NCI-H226 (cell line): ENCODE data around the gene PTPRD.
A peak's percentile ranks its signal among the peaks of the same experiment; 100 is the strongest.

ENCODE experiments used
- DNase-seq: peaks from one replicate; pipeline ENCODE4 v3.0.0-alpha.2; 2015

Gene PTPRD

DNA sequence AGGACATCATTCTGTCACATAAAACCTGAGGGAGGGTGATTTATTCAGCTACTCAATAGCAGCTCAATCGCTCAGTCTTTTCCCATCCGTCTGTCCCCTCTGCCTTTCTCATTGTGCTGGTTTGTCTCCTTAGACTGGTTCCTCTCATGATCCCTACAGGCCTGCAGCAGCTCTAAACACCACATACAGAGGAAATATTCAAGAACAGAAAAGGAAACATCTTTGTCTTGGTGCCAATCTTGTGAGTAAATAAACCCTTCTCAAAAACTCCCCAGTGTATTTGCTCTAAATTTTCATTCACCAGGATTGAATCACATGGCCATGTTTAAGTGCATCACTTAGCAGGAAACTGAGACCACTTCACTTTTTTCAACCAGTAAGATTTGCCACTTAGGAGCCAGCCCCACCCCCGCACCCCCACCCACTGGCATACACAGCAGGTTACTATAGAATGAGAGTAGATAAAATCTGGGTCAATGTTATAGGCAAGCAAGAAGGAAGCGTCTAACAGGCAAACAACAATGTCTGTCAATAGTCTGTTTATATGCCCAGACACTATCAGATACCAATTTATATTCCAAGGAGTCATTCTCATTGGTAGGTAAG lies 1917.7 kb downstream of the PTPRD start:
- DNase-seq: no peak

DNA sequence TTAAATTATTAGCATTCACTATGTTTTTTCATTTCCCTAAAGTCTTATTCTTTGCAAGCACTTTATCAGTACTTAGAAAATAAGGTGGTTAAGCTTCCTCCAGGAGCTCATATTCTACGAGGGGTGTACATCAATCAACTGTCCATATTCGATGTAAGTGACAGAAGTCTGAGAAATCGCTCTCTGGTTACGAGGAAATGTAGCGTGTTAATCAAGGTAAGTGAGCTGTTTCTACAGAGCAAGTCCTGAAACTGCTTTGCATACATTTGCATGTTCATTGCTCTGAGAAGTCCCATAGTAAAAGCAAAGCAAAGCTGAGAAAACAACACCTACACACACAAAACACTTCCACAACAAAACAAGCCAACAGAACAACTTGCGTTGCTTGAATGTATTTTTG lies 1919.3 kb downstream of the PTPRD start:
- no peak for DNase-seq

DNA sequence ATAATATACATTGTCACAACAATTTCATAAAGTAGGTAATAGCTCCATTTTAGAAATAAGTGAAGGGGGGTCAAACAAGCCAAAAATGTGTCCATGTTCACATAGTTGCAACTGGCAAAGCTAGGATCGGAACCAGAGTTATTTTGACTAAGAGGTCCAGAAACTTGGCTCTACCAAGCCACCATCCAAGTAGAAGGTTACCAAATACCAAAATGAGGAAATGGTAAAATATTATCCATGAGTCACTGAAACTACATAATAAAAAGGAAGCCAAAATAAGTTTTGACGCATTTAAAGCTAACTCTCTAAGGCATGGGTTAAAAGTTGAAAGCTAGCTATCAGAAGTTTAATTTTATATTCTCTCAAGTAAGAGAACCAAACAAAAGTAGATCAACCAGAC lies 1926.3 kb downstream of the PTPRD start:
- no peak for DNase-seq

DNA sequence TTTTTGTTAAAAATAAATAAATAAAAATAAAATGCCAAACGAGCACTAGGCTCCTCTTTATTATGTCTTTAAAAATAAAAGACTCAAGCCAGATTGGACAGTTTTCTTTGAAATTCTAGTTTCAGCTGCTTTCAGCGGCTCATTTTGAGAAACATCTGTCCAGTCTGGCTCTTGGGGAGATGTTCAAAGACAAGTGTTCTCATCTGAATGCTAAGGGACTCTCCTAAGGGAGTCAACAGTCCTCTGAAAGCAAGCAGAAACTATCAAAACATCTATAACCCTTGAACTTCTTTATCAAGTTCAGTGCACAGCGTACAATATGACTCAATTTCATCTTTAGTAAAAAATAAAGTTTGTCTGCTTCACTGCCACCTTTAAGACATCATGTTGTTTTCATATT lies 1927.0 kb downstream of the PTPRD start:
- no peak for DNase-seq

DNA sequence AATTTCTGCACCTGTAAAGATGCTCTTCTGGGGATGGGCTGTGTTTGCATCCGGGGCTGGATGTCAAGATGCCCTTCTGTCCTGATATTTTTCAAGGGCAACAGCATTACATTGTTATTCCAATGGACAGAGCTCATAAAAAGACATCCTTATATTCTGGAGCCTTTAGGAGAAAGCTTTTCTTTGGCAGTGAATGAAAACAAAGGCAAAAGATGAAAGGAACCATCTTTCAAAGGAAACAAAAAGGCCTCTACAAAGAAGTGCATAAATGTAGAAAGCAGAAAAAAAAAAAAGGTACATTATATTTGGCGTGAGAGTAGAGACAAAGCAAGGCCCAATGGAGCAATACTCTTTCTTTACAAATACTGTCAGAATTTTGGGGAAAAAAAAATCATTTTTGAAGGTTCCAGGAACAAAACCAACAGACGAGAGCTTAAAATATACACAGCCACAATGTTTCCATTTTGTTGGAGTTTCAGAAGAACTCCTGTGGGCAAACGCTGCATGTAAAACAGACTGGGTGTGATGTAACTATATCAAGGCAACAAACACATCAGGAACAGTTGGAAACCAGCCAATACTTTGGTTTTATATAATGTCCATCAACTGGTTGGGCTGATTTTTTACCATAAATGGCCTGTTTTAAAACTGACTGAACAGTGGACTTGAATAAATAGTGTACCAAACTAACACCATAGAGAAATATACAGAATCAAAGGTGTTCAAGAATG lies 1927.7 kb downstream of the PTPRD start:
- no peak for DNase-seq

DNA sequence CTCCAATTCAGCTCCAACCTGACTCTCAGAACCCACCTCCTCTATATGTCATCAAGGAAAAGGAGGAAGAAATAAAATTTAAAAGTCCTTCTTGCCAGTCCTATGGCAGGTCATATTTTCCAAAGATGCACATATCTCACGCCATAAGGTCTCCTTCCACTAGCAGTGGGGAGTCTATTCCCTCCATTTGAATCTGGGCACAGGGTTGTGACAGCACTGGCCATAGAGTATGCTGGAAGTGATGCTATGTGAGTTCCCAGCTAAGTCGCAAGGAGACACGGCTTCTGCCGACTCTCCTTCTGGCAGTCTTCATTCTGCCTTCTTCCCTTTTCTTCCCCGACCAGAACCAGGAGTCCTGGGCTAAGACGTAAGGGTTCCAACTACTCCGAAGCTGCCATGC lies 1929.3 kb downstream of the PTPRD start:
- DNase-seq: no peak

DNA sequence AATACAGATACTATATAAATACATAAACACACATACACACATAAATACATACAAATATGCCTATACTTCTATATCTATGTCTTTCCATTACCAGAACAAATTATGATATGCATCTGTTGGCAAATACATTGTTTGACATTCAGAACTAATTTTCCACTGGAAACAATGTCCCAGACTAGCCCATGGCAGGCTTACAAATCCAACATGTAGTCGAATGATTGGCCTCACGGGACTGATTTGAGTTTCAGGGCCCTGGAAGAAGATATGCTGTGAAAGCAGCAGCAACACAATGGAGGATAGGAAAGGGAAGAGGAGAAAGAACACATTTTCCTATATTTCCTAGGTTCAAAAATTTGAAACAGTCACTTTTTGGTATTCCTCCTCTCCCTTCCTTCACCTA lies 1932.1 kb downstream of the PTPRD start:
- DNase-seq: no peak

DNA sequence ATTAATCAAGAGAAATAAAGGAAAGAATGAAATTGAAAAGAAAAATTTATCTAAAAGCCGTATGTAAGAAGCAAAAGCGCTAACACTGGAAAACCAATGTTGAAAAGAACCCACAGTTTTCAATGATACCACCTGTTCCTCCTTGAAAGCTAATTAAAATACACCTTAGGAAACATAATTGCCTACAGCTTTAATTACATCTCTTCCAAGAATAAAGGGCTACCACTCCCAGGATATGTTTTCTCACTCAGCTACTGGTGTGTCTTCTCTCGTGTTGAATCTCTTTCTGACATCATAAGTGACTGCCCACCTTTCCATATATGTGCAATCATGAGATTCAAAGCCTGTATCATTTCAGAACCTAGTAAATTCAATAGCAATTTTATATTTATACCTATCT lies 1932.6 kb downstream of the PTPRD start:
- no peak for DNase-seq

DNA sequence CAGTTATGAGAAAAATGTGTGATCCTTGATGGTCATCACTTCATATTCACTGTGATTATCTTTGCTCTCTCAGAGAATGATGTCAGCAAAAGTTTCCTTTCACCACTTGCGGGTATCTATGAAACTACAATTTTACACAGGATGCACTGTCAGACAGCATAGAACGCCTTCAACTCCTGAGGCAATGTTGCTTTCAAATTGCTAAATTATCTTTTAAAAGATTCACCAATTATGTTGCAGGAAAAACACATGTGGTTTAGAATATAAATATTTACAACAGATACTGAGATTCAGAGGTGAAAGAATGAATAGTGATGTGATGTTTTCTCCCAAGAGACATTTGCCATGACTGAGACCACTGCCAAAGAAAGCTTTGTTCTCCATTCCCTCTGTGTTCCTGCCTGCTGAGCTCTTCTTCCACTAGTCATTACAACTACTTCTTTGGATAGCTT lies 1933.4 kb downstream of the PTPRD start:
- DNase-seq: no peak

DNA sequence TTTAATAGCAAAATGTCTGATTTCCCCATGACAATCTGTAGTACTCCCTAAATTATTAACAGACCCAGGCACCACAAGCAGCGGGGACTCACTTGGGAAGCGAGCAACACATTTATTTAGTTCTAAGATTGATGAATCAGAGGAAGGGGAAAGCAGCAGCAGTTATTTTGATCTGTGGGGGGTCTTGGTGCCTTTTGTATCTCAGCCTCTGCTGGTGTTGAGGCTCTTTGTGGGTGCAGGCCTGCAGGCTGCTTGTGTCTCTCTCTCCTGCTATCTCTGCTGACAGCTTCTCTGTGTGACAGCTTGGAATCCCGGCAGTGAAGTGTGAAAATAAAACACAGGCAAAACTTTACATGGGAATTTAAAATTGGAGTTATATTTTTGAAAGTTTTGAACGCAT lies 1935.1 kb downstream of the PTPRD start:
- no peak for DNase-seq

DNA sequence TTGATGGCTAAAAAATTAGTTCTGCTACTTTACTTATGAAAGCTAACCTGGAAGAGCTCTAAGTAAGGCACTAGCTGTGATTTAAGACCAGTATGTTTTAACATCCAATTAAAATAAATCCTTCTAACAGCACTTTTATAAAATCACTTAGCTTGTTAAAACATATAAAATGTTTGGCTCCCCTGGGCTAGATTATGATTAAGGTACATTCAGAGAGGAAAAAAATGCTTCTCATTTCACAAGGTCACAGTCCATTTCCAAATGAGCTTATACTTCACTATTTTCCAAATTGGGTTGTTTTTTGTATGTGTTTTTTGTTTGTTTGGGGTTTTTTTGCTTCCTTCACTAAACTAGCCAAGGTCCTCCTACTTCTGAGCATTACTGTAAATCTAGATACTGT lies 1938.3 kb downstream of the PTPRD start:
- DNase-seq: no peak

DNA sequence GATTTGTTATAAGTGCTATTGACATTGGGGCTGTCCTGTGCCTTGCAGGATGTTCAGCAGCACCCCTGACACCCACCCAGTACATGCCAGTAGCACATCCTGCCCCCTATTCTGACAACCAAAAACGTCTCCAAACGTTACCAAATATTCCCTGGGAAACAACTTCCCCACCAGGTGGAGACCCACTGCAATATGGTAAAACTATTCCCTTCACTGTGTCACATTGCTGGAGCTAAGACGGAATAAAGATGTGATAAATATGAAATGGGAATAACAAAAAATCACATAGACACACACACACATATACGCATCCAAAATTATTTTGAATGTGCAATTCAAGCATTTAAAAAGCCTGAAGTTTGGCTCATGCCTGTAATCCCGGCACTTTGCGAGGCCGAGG lies 1939.0 kb downstream of the PTPRD start:
- DNase-seq: no peak

DNA sequence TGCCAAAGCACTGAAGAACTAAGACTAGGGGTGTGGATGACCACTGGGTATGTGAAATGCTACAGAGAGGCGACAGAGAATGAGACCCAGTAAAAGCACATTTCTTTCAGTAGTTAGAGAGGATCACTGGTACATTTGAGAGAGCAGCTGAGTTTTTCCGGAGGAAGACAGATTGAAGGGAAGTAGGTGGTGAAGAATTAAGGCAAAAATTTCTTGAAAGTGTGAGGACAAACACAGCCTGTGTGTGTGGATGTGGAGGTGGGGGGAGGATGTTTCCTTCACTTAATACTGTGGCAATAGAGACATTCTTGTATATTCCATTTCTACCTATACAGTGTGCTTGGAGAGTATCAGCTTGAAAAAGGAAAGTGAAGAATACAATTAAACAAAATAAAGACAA lies 1942.1 kb downstream of the PTPRD start:
- DNase-seq: no peak

DNA sequence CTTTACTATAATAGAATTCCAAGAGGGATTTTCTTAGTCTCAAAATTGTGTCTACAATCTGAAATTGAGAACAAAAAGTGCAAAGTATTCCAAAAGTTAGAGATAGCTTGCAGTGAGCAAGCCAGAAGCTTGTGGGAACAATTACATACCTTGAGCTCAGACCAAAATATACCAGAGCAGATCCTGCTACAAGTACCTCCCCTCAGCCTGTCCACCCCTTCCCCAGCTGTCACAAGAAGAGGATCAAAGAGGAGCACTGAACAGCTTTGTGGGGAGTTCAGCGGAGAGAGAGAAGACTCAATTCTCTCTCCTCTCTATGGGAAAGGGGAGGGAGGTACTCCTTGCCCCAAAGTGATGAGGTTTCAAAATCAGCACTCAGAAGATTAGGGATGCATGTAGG lies 1944.1 kb downstream of the PTPRD start:
- DNase-seq: no peak

DNA sequence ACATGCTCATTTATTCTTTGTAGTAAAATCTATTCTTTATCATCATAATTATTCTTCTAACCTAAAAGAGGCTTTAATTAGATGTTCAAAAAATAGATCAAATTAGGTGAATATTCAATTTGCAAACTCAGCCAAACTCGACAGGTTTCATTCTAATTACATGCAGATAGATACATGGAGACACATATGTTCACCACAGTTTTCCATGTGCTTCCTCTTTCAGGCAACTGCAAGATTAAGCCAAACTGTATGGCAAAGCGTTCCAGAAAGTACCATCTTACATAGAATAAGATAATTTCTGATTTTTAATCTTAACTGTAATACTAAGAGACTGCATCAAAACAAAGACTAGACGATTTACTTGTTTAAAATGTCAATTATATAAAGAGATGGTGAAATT lies 1944.6 kb downstream of the PTPRD start:
- DNase-seq: no peak

DNA sequence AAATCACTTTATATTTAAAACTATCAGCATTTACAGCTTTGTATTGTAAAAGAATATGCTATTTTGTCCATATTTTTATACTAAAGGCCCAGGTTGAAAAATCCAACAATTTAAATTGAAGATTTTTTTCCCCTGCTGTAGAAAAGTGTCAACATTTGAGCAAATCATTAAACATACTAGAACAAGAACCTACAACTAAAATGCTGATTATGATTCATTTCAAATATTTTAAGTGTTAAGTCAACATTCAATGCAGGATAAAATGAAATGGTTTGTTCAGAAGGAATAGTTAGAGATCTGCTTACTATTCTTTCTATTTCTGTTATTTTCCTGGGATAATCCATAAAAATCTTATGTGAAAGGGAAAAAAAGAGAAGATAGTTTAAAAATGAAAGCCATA lies 1946.7 kb downstream of the PTPRD start:
- DNase-seq: no peak

DNA sequence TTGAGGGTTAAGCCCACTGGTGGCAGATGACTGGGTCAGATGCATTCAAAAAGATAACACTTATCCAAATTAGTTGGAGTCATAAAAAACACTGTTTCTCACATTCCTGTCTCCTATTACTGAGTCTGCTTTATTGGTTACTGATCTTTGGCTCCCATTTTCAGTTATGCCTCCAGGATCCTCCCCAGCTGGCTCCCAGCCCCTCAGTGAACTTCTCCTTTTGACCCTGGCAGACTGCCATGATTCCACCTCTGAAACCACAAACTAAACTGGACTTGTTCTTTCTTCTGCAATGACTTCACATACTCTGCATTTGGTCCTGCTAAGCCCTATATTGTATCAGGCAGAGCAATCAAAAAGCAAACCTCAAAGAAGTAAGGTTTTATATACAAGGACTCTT lies 1952.4 kb downstream of the PTPRD start:
- peak; percentile 40 for DNase-seq

DNA sequence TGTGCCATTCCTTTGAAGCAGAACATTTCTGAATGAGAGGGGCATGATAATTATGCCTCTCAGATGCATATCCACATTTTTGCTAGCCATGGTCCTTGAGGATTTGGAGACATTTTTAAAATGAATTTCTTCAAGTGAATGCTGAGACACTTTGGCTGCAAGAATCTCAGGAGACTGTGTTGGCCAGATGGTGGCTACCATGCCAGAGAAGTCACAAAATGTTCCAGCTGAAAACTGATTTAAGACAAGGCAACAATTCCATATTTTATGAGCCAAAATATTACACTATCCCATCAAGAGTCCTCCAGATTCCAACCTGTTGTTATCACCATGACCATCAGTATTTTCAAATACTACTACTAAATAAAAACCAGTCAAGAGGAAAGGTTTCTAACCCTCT lies 1953.7 kb downstream of the PTPRD start:
- no peak for DNase-seq

DNA sequence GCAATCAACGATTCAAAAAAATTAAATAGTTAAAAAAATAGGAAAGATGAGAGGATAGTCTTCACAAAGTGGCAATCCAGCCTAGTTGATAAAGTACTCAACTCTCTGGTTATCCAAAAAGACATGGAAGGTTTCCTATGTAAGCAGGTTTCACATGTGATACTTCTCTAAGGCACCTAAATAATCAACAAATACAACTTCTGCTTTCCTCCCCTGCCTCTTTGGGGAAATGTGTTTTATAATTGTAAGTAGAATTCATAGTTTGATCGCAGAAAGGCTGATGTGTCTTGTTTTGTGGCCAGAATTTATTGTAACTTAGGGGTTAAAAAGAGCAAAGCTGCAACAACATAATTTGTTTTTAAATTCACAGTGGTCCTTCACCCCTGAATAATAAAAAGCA lies 1957.7 kb downstream of the PTPRD start:
- no peak for DNase-seq

DNA sequence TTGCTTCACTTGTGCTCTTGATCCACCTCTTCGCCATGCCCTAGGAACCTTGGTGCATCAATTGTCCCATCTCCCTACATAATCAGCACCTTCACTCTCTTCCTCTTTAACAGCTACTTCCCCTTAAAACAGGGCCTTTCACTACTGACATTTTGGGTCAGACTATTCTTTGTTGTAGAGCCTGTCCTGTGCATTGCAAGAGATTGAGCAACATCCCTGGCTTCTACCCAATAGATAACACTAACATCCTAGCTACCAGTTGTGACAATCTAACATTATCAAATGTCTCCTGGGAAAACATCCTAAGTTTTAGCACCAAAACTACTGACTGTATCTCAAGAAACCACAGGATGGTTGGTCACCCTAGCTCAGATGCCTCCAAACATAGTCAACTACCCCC lies 1958.9 kb downstream of the PTPRD start:
- peak; percentile 51 for DNase-seq

DNA sequence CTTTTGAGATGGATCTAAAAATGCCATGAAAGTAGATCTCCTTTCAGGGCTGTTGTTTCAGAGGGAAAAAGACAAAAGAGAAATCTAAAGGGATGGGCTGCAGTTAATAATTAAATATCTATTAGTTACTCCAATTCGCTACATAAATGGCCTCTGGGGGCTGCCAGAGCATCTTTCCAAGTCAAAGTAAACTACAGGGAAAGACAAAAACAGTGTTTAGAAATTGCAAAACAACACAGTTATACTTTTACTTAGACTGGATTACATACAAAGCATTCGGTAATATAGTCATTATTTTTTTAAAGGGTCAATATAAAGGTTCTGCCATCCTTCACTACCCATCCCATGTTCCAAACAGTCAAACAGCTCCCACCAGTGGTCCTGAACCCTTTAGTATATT lies 1959.7 kb downstream of the PTPRD start:
- no peak for DNase-seq

DNA sequence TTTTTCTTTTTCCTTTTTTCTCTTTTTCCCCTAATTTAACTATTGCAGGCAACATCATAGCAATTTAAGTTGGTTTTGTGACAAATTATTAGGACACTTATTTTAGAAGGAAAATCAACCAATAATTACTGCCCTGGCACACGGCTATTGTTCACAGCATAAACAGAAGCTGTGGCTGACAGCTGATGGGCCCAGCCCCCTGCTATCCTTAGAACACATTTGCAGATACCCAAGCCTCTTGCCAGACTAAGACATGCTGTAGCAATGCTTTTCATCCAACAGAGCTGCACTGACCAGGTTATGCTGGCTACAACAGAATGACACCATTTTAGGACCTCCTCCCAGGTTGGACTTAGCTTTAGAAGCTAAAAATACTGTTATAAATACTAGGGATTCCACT lies 1960.5 kb downstream of the PTPRD start:
- no peak for DNase-seq

DNA sequence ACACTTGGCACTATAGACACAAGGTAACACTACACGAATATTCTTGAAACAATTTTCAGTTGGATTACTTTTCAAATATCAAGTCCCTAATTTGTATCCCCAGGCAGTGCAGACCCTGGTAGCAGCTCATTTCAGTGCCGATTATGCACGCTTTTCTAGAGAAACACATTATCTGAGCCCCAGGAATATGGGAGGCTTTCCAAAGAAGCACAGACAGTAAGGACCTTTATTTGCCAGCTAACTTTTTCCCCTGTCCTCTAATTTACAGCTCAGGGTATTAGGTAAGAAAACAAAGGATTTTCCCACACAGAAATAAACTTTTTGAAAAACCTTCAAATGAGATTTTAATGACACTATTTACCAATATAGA lies 1961.0 kb downstream of the PTPRD start:
- DNase-seq: no peak

DNA sequence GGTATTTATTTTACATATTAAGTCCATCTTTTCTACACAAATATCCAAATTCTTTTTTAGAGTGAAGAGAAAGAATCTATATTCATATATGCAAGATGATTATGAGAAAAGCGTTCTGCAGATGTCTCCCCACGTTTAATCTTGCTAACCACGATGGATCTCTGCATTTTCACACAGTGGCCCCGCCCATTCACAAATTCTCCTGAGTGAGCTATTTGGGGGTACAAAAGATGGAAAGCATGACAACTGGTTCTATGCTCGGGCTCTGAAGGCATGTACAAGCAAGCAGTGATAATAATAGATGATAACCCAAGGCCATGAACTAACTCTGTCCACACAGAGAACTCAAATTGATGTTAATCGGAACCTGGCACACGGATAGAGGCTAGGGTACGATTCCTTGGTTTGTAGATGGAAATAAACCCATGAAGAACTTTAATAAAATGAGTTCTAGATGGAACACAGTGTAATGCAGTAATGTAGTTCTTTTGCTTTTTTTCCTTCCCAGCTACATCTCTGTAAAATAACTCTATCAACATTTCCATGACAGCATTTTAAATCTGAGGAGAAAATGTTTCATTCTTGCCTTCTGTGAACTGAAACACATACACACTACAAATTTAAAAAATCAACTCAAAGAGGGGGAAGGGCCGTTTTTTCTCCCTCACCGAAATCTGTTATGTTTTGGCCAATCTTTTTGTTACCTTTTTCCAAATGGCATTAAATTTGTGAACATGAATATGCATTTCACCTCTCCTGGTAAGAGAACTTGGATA lies 1961.5 kb downstream of the PTPRD start:
- no peak for DNase-seq
